Endodermal cell (in vitro differentiated cells): ENCODE measurements around the gene DNTT. TPM values are rescaled to one million over a fixed set of nuclear protein-coding genes. Genes with fewer than 3 reads are reported as not detected.
A peak's percentile ranks its signal among the peaks of the same experiment; 100 is the strongest.
"Not testable (repeated sequence)": the region's sequence is repeated elsewhere in the genome, so short reads cannot be mapped to it uniquely, and the experiment has no call there.

ENCODE experiments used
- DNase-seq: peaks from one replicate; pipeline ENCODE4 v3.0.0-alpha.2; 2017
- H3K27ac ChIP-seq: 2 replicates; pipeline ENCODE4 v1.5.1; 2013; ENCODE audit warnings: mild to moderate bottlenecking, low read depth, low read length, moderate library complexity
- H3K27me3 ChIP-seq: 2 replicates; pipeline ENCODE4 v1.6.1; 2013; ENCODE audit warnings: mild to moderate bottlenecking, low read length, moderate library complexity; ENCODE audit not compliant: insufficient read depth, control insufficient read depth, poor library complexity, severe bottlenecking
- H3K36me3 ChIP-seq: 2 replicates; pipeline ENCODE4 v1.7.0; 2013; ENCODE audit warnings: mild to moderate bottlenecking, low read length, moderate library complexity; ENCODE audit not compliant: control insufficient read depth, insufficient read depth
- H3K4me1 ChIP-seq: one replicate; pipeline ENCODE4 v1.7.0; 2013; ENCODE audit warnings: low read length; ENCODE audit not compliant: control insufficient read depth, insufficient read depth
- H3K4me3 ChIP-seq: 2 replicates; pipeline ENCODE4 v1.5.1; 2013; ENCODE audit warnings: mild to moderate bottlenecking, low read length, moderate library complexity
- H3K9ac ChIP-seq: 2 replicates; pipeline ENCODE4 v1.6.1; 2013; ENCODE audit warnings: mild to moderate bottlenecking, low read length, moderate library complexity; ENCODE audit not compliant: poor library complexity, severe bottlenecking; ENCODE audit errors: extremely low read depth
- H3K9me3 ChIP-seq: 2 replicates; pipeline ENCODE4 v1.6.1; 2013; ENCODE audit warnings: mild to moderate bottlenecking, low read length, moderate library complexity; ENCODE audit not compliant: control insufficient read depth
- H3K27ac Mint-ChIP-seq: 2 replicates; pipeline ENCODE4 v1.8.0; 2020; ENCODE audit warnings: mixed read lengths
- H3K27me3 Mint-ChIP-seq: 2 replicates; pipeline ENCODE4 v1.8.0; 2021; ENCODE audit warnings: mild to moderate bottlenecking, mixed read lengths; ENCODE audit not compliant: insufficient read depth
- H3K36me3 Mint-ChIP-seq: 2 replicates; pipeline ENCODE4 v1.8.0; 2020; ENCODE audit warnings: low read depth, mixed read lengths
- H3K4me1 Mint-ChIP-seq: 2 replicates; pipeline ENCODE4 v1.8.0; 2020; ENCODE audit warnings: mixed read lengths
- H3K4me3 Mint-ChIP-seq: 2 replicates; pipeline ENCODE4 v1.8.0; 2020; ENCODE audit warnings: mild to moderate bottlenecking, moderate library complexity, mixed read lengths
- H3K9me3 Mint-ChIP-seq: 2 replicates; pipeline ENCODE4 v1.8.0; 2020; ENCODE audit warnings: mild to moderate bottlenecking, mixed read lengths
- WGBS, 2 experiments: methylation state at CpG; one replicate each; pipeline versions ENCODE4 v1.1.5 to v1.1.7; 2013; ENCODE audit warnings: missing lambda C conversion rate in 2 of 2, mixed read lengths in 1 of 2; ENCODE audit not compliant: insufficient coverage in 1 of 2, insufficient read length in 1 of 2; 5-methylcytosine and 5-hydroxymethylcytosine counted together
- total RNA-seq, 2 donors: library from RNA; stranded (reverse); fragmentation: NEBNext Ultra II Directional in 1 of 2; extraction: Animal tissue kit (Norgen Biotek cat#: 25700) in 1 of 2; gene quantifications; 2 replicates in 1 of 2; 3 replicates in 1 of 2; pipeline ENCODE4 v1.2.1, GENCODE V29; 2021
- TF ChIP-seq, protein P1 (sequence below): fragments of 200-600 bp; sonication (generic); conservative IDR thresholded peaks from 2 replicates; pipeline ENCODE4 v1.5.0; 2021; ENCODE audit warnings: antibody characterized with exemption, mild to moderate bottlenecking

Gene DNTT
- total RNA-seq, 2 donors from 2014 or later = not detected

DNA sequence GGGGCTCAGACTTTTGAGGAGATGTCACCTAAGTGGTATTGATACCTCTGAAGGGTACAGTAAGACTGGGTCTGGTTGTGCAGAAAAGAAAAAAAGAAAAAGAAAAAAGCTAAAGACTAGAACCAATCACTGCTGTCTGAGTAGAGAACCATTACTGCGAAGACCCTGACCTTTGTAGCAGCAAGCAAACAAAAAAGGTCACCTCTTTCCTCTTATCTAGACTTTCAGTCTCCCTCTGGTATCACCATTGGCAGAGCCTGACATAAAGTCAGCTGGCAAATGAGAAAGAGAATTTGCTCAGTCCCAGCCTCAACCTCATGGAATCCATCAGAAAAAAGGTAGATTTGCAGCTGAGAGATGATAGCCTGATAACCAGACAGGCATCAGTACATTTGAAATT is 2.6 kb upstream of the DNTT start:
- 67 to 96% methylated on average over 1 of the region's 1 CpG for WGBS, 2 experiments
- Histone ChIP-seq H3K4me1 (no peaks in the 10 kb centered on the region), H3K9me3 (no peaks in the 10 kb centered on the region), H3K4me3 (no peak overlapping the region), H3K9ac (no peak overlapping the region), H3K36me3 (no peaks in the 10 kb centered on the region), H3K27ac (no peak overlapping the region), H3K27me3 (no peaks in the 10 kb centered on the region)
- TF ChIP-seq, protein P1, sequence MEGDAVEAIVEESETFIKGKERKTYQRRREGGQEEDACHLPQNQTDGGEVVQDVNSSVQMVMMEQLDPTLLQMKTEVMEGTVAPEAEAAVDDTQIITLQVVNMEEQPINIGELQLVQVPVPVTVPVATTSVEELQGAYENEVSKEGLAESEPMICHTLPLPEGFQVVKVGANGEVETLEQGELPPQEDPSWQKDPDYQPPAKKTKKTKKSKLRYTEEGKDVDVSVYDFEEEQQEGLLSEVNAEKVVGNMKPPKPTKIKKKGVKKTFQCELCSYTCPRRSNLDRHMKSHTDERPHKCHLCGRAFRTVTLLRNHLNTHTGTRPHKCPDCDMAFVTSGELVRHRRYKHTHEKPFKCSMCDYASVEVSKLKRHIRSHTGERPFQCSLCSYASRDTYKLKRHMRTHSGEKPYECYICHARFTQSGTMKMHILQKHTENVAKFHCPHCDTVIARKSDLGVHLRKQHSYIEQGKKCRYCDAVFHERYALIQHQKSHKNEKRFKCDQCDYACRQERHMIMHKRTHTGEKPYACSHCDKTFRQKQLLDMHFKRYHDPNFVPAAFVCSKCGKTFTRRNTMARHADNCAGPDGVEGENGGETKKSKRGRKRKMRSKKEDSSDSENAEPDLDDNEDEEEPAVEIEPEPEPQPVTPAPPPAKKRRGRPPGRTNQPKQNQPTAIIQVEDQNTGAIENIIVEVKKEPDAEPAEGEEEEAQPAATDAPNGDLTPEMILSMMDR = no peak
- H3K27ac Mint-ChIP-seq = no peak overlapping the region
- no peaks in the 10 kb centered on the region for H3K9me3 Mint-ChIP-seq
- H3K4me3 Mint-ChIP-seq = no peak overlapping the region
- no peak for DNase-seq
- H3K4me1 Mint-ChIP-seq = peaks cover 17% of the 10 kb centered on the region
- H3K36me3 Mint-ChIP-seq = no peaks in the 10 kb centered on the region
- no peaks in the 10 kb centered on the region for H3K27me3 Mint-ChIP-seq

DNA sequence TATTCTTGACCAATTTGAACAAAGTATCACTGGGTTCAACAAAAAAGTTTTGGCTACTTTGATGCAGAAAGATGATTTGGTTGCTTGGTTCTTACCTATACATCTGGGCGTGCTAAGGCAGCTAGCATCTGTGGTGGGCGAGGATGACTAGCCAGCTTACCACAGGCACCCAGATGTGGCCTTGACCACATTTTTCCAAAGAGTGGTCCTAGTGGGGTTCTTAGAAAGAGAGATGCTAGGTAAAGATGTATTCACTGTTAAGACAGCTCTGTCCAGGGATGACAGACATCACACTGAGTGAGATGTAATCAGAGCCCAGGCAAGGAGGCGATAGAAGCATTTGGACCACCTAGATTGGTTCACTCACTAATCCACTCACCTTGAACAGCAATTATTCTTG is 785 bp downstream of the DNTT start:
- Mint-ChIP-seq H3K9me3 (no peaks in the 10 kb centered on the region), H3K4me1 (peaks cover 34% of the 10 kb centered on the region), H3K4me3 (no peak overlapping the region), H3K27me3 (no peaks in the 10 kb centered on the region), H3K36me3 (no peaks in the 10 kb centered on the region), H3K27ac (no peak overlapping the region)
- H3K27me3 ChIP-seq = no peaks in the 10 kb centered on the region
- peaks cover 10% of the 10 kb centered on the region for H3K4me1 ChIP-seq
- H3K4me3 ChIP-seq = no peak overlapping the region
- no peaks in the 10 kb centered on the region for H3K9me3 ChIP-seq
- TF ChIP-seq, protein P1 = no peak
- H3K36me3 ChIP-seq = no peaks in the 10 kb centered on the region
- H3K27ac ChIP-seq = no peak overlapping the region
- no peak overlapping the region for H3K9ac ChIP-seq
- WGBS, 2 experiments = 86 to 97% methylated on average over 2 to 3 of the region's 3 CpGs
- no peak for DNase-seq

DNA sequence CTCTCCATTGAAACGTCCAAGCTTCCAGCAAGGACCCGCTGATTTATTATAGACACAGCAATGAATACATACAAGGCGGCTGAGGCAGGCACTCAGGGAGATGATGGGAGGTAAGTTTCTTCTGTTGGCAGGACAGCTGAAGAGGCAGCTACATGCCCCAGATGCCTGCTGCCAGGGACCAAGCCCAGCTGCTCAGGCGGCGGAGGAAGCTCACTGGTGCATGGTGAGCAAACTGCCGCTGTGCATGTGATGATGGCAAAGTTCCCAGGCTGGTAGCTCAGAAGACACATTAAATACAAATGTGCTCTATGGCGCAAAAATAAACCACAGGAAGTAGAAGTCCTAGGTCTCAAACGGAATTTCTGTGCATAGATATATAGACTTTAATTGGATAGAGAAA is 2.3 kb downstream of the DNTT start:
- H3K36me3 ChIP-seq = no peaks in the 10 kb centered on the region
- no peak overlapping the region for H3K27ac ChIP-seq
- no peak overlapping the region for H3K4me3 Mint-ChIP-seq
- WGBS, 2 experiments = 92 to 93% methylated on average over 5 to 8 of the region's 8 CpGs
- no peaks in the 10 kb centered on the region for H3K9me3 ChIP-seq
- no peaks in the 10 kb centered on the region for H3K9me3 Mint-ChIP-seq
- H3K9ac ChIP-seq = no peak overlapping the region
- H3K4me3 ChIP-seq = no peak overlapping the region
- peaks cover 18% of the 10 kb centered on the region for H3K4me1 ChIP-seq
- no peaks in the 10 kb centered on the region for H3K27me3 ChIP-seq
- H3K27ac Mint-ChIP-seq = no peak overlapping the region
- H3K27me3 Mint-ChIP-seq = no peaks in the 10 kb centered on the region
- H3K4me1 Mint-ChIP-seq = peaks cover 35% of the 10 kb centered on the region
- DNase-seq = no peak
- TF ChIP-seq, protein P1 = no peak
- H3K36me3 Mint-ChIP-seq = no peaks in the 10 kb centered on the region

DNA sequence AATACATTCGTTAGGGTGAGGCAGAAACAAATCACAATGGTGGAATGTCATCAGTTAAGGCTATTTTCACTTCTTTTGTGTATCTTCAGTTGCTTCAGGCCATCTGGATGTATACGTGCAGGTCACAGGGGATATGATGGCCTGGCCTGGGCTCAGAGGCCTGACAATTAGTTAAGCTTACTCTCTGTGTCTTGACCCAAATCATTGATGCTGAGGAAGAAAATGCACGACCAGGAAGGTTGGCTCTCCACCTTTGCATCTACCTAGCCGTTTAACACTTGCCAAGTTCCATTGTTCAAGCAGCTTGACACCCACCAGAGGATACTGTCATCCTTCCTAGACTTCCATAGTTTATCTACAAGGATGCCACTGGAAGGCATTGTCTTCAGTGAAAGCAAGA is 4.6 kb downstream of the DNTT start:
- H3K27me3 ChIP-seq, H3K9ac ChIP-seq, H3K27ac ChIP-seq, H3K9me3 Mint-ChIP-seq, H3K4me3 ChIP-seq, H3K27me3 Mint-ChIP-seq, H3K27ac Mint-ChIP-seq, H3K36me3 Mint-ChIP-seq, H3K9me3 ChIP-seq, H3K4me3 Mint-ChIP-seq, H3K36me3 ChIP-seq: not testable (repeated sequence)
- WGBS, 2 experiments = 45 to 49% methylated on average over 3 to 4 of the region's 4 CpGs
- DNase-seq = peak; percentile 60
- H3K4me1 ChIP-seq = peaks cover 18% of the 10 kb centered on the region
- H3K4me1 Mint-ChIP-seq = peaks cover 37% of the 10 kb centered on the region
